HepG2 (cell line): ENCODE data around the gene GRM7.

ENCODE experiments used
- XRCC5 ChIP-seq: fragments of 200-400 bp; formaldehyde crosslinking; optimal IDR thresholded peaks from 2 replicates; pipeline ENCODE3; 2017; ENCODE audit warnings: mild to moderate bottlenecking, low read length
- ZNF547 ChIP-seq: sonication (generic); formaldehyde crosslinking; IDR thresholded peaks from 2 replicates; pipeline ENCODE4 v1.5.1; 2020; ENCODE audit warnings: mild to moderate bottlenecking, missing genetic modification reagents
- ZNF597 ChIP-seq: sonication (generic); formaldehyde crosslinking; IDR thresholded peaks from 2 replicates; pipeline ENCODE4 v1.5.0; 2020; ENCODE audit warnings: missing genetic modification reagents

DNA sequence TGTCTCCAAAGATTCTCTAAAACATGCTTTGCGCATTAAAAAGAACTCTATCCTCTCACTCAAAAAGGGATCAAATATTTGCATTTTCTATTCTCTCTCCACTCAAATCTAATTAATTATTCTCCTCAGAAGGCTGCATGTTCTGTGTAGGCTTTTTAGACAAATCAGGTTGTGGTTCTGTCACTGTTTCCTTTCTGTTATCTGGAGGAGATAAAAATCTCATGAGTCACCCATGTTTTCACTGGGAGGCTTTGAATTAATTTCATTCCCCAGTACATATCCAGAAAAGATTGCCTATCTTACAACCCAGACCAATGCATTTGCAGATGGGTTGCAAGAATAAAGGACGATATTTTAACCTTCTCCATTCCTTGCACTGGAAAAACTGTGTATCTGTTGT is 446.5 kb downstream of the GRM7 start:
- TF ChIP-seq ZNF547 (CRISPR knock-in tag): no peak
- TF ChIP-seq XRCC5: no peak
- no peak for TF ChIP-seq ZNF597
